Activated naive CD4-positive, alpha-beta T cell treated with anti-CD3 and anti-CD28 coated beads, Interleukin-2, amount 10 ng/mL, durations not matched to agents 7 days and 5 days (primary cell): ENCODE measurements around the gene ELMO1.
A peak's percentile ranks its signal among the peaks of the same experiment; 100 is the strongest.

Source experiments
- CTCF ChIA-PET: fragments of 350-600 bp; sonication (Branson Sonifier 250); formaldehyde crosslinking; loops from one replicate; lab custom pipeline; 2021; ENCODE audit warnings: antibody characterized with exemption; lab: Charles Lee
- DNase-seq: peaks from one replicate; pipeline ENCODE4 v3.0.0-alpha.2; 2020
- H3K27ac Mint-ChIP-seq: one replicate; pipeline ENCODE4 v1.8.0; 2021; ENCODE audit warnings: mild to moderate bottlenecking, moderate library complexity, mixed read lengths
- H3K27me3 Mint-ChIP-seq: one replicate; pipeline ENCODE4 v1.8.0; 2021; ENCODE audit warnings: mild to moderate bottlenecking, mixed read lengths
- H3K36me3 Mint-ChIP-seq: one replicate; pipeline ENCODE4 v1.8.0; 2021; ENCODE audit warnings: mixed read lengths
- H3K4me1 Mint-ChIP-seq: one replicate; pipeline ENCODE4 v1.8.0; 2021; ENCODE audit warnings: mixed read lengths
- H3K4me3 Mint-ChIP-seq: one replicate; pipeline ENCODE4 v1.8.0; 2021; ENCODE audit warnings: mild to moderate bottlenecking, moderate library complexity, mixed read lengths
- H3K9me3 Mint-ChIP-seq: one replicate; pipeline ENCODE4 v1.8.0; 2021; ENCODE audit warnings: mixed read lengths

The ELMO1 gene

GRCh38 chr7:37287131-37287855, 161.4 kb downstream of the ELMO1 start:
- Mint-ChIP-seq H3K4me1 (peaks cover 33% of the 10 kb centered on the region), H3K9me3 (no peaks in the 10 kb centered on the region), H3K27me3 (no peaks in the 10 kb centered on the region), H3K36me3 (peaks cover 5% of the 10 kb centered on the region), H3K4me3 (no peak overlapping the region), H3K27ac (peak overlapping the region; percentile 16)
- CTCF ChIA-PET = interaction anchor here (3.5 to 4.8 kb wide), 3 partner anchors 54 to 67 kb away, joined by 30 to 46 read pairs (median 35); no protein-coding TSS in a partner anchor
- no peak for DNase-seq

- Mint-ChIP-seq H3K27me3 (no peaks in the 10 kb centered on the region), H3K4me1 (peaks cover 33% of the 10 kb centered on the region), H3K27ac (no peak overlapping the region), H3K36me3 (peaks cover 10% of the 10 kb centered on the region), H3K9me3 (no peaks in the 10 kb centered on the region), H3K4me3 (no peak overlapping the region)
- CTCF ChIA-PET = interaction anchor here (0.8 to 4.8 kb wide), 9 partner anchors 10 to 209 kb away, joined by 3 to 46 read pairs (median 12); partner anchors contain the start of gene ELMO1
- no peak for DNase-seq
These were observed 162.2 kb downstream of the ELMO1 start for GRCh38 chr7:37286454-37286832.

GRCh38 chr7:37285706-37286453, 162.8 kb downstream of the ELMO1 start:
- H3K27ac Mint-ChIP-seq = peak overlapping the region; percentile 71
- H3K4me1 Mint-ChIP-seq = peaks cover 31% of the 10 kb centered on the region
- CTCF ChIA-PET = interaction anchor here (0.8 to 4.8 kb wide), 19 partner anchors 10 to 223 kb away, joined by 3 to 46 read pairs (median 7); partner anchors contain the start of gene ELMO1
- no peaks in the 10 kb centered on the region for H3K9me3 Mint-ChIP-seq
- H3K27me3 Mint-ChIP-seq = no peaks in the 10 kb centered on the region
- DNase-seq = peak; percentile 29
- peaks cover 11% of the 10 kb centered on the region for H3K36me3 Mint-ChIP-seq
- H3K4me3 Mint-ChIP-seq = no peak overlapping the region

- CTCF ChIA-PET = interaction anchor here (0.8 to 4.8 kb wide), 28 partner anchors 9 to 224 kb away, joined by 3 to 46 read pairs (median 5); partner anchors contain the start of gene ELMO1
- Mint-ChIP-seq H3K4me1 (peaks cover 31% of the 10 kb centered on the region), H3K9me3 (no peaks in the 10 kb centered on the region), H3K27me3 (no peaks in the 10 kb centered on the region), H3K4me3 (no peak overlapping the region), H3K36me3 (peaks cover 21% of the 10 kb centered on the region), H3K27ac (no peak overlapping the region)
- peak; percentile 52 for DNase-seq
These were observed 163.8 kb downstream of the ELMO1 start for GRCh38 chr7:37284805-37285231.

GRCh38 chr7:37284285-37284684, 164.4 kb downstream of the ELMO1 start:
- Mint-ChIP-seq H3K27ac (no peak overlapping the region), H3K4me1 (peaks cover 31% of the 10 kb centered on the region), H3K27me3 (no peaks in the 10 kb centered on the region), H3K36me3 (peaks cover 24% of the 10 kb centered on the region), H3K4me3 (no peak overlapping the region), H3K9me3 (no peaks in the 10 kb centered on the region)
- no peak for DNase-seq
- CTCF ChIA-PET = interaction anchor here (0.8 to 4.8 kb wide), 25 partner anchors 8 to 224 kb away, joined by 3 to 46 read pairs (median 6); partner anchors contain the start of gene ELMO1

GRCh38 chr7:37283716-37284115, 164.9 kb downstream of the ELMO1 start:
- Mint-ChIP-seq H3K36me3 (peaks cover 25% of the 10 kb centered on the region), H3K27me3 (no peaks in the 10 kb centered on the region), H3K27ac (no peak overlapping the region), H3K4me1 (peaks cover 32% of the 10 kb centered on the region), H3K4me3 (no peak overlapping the region), H3K9me3 (no peaks in the 10 kb centered on the region)
- CTCF ChIA-PET = interaction anchor here (1.1 to 4.8 kb wide), 10 partner anchors 12 to 212 kb away, joined by 3 to 46 read pairs (median 10); partner anchors contain the start of gene ELMO1
- no peak for DNase-seq

- Mint-ChIP-seq H3K27me3 (no peaks in the 10 kb centered on the region), H3K4me3 (no peak overlapping the region), H3K36me3 (peaks cover 30% of the 10 kb centered on the region), H3K9me3 (no peaks in the 10 kb centered on the region), H3K27ac (no peak overlapping the region), H3K4me1 (peaks cover 36% of the 10 kb centered on the region)
- DNase-seq = no peak
- CTCF ChIA-PET = interaction anchor here (1.1 to 3.2 kb wide), 3 partner anchors 70 to 213 kb away, joined by 8 to 20 read pairs (median 17); partner anchors contain the start of gene ELMO1
These were observed 165.7 kb downstream of the ELMO1 start for GRCh38 chr7:37282927-37283326.

GRCh38 chr7:37282093-37282444, 166.6 kb downstream of the ELMO1 start:
- peaks cover 32% of the 10 kb centered on the region for H3K36me3 Mint-ChIP-seq
- H3K4me3 Mint-ChIP-seq = no peak overlapping the region
- no peaks in the 10 kb centered on the region for H3K9me3 Mint-ChIP-seq
- no peaks in the 10 kb centered on the region for H3K27me3 Mint-ChIP-seq
- CTCF ChIA-PET = interaction anchor here (1.1 to 1.2 kb wide), 2 partner anchors 71 to 81 kb away, joined by 3 read pairs; no protein-coding TSS in a partner anchor
- H3K4me1 Mint-ChIP-seq = peaks cover 29% of the 10 kb centered on the region
- DNase-seq = no peak
- no peak overlapping the region for H3K27ac Mint-ChIP-seq

- DNase-seq = no peak
- Mint-ChIP-seq H3K4me3 (no peak overlapping the region), H3K27me3 (no peaks in the 10 kb centered on the region), H3K27ac (no peak overlapping the region), H3K36me3 (peaks cover 37% of the 10 kb centered on the region), H3K4me1 (peaks cover 28% of the 10 kb centered on the region), H3K9me3 (no peaks in the 10 kb centered on the region)
- CTCF ChIA-PET = interaction anchor here (0.9 to 1.2 kb wide), 3 partner anchors 69 to 82 kb away, joined by 3 read pairs; no protein-coding TSS in a partner anchor
These were observed 167.1 kb downstream of the ELMO1 start for GRCh38 chr7:37281368-37282092.

- no peaks in the 10 kb centered on the region for H3K27me3 Mint-ChIP-seq
- no peaks in the 10 kb centered on the region for H3K9me3 Mint-ChIP-seq
- H3K27ac Mint-ChIP-seq = no peak overlapping the region
- peaks cover 35% of the 10 kb centered on the region for H3K4me1 Mint-ChIP-seq
- DNase-seq = no peak
- CTCF ChIA-PET = no interaction called here
- H3K36me3 Mint-ChIP-seq = peaks cover 45% of the 10 kb centered on the region
- H3K4me3 Mint-ChIP-seq = no peak overlapping the region
These were observed 171.2 kb downstream of the ELMO1 start for GRCh38 chr7:37277513-37277912.

- Mint-ChIP-seq H3K4me3 (no peak overlapping the region), H3K36me3 (peaks cover 38% of the 10 kb centered on the region), H3K9me3 (no peaks in the 10 kb centered on the region), H3K27me3 (no peaks in the 10 kb centered on the region), H3K27ac (peak overlapping the region; percentile 42), H3K4me1 (peaks cover 46% of the 10 kb centered on the region)
- CTCF ChIA-PET = interaction anchor here (1.0 to 2.2 kb wide), 3 partner anchors 10 to 220 kb away, joined by 3 to 7 read pairs (median 4); no protein-coding TSS in a partner anchor
- DNase-seq = no peak
These were observed 173.5 kb downstream of the ELMO1 start for GRCh38 chr7:37275078-37275710.

GRCh38 chr7:37273891-37274290, 174.8 kb downstream of the ELMO1 start:
- no peaks in the 10 kb centered on the region for H3K9me3 Mint-ChIP-seq

More at GRCh38 chr7:37273891-37274290, 174.8 kb downstream of the ELMO1 start:
- no peaks in the 10 kb centered on the region for H3K27me3 Mint-ChIP-seq
- peaks cover 48% of the 10 kb centered on the region for H3K4me1 Mint-ChIP-seq
- peak overlapping the region; percentile 28 for H3K27ac Mint-ChIP-seq
- H3K36me3 Mint-ChIP-seq = peaks cover 36% of the 10 kb centered on the region
- DNase-seq = no peak
- CTCF ChIA-PET = no interaction called here
- no peak overlapping the region for H3K4me3 Mint-ChIP-seq
